ENCODE data around the gene RHOBTB1.

GRCh38 chr10:60937784-60938654 is 6.0 kb downstream of the RHOBTB1 start:
- TF ChIP-seq POLR2A (IDR thresholded peaks at IDR 0.05) = no peak
- TF ChIP-seq, protein P1, sequence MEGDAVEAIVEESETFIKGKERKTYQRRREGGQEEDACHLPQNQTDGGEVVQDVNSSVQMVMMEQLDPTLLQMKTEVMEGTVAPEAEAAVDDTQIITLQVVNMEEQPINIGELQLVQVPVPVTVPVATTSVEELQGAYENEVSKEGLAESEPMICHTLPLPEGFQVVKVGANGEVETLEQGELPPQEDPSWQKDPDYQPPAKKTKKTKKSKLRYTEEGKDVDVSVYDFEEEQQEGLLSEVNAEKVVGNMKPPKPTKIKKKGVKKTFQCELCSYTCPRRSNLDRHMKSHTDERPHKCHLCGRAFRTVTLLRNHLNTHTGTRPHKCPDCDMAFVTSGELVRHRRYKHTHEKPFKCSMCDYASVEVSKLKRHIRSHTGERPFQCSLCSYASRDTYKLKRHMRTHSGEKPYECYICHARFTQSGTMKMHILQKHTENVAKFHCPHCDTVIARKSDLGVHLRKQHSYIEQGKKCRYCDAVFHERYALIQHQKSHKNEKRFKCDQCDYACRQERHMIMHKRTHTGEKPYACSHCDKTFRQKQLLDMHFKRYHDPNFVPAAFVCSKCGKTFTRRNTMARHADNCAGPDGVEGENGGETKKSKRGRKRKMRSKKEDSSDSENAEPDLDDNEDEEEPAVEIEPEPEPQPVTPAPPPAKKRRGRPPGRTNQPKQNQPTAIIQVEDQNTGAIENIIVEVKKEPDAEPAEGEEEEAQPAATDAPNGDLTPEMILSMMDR (IDR thresholded peaks at IDR 0.05) = no peak
- TF ChIP-seq POLR2AphosphoS5 (IDR thresholded peaks at IDR 0.05; ENCODE audit: insufficient read depth in 1 of 2, low read depth in 1 of 2) = no peak
